Fibroblast of lung (primary cell): ENCODE results near the gene IRX1. TPM values are rescaled to one million over a fixed set of nuclear protein-coding genes. Genes with fewer than 3 reads are reported as not detected.

ENCODE experiments used
- DNase-seq, 2 donors: peaks; one replicate each; pipeline versions ENCODE4 v3.0.0 to v3.0.0-alpha.2; 2010; ENCODE audit warnings: low read depth in 2 of 2
- H2AFZ ChIP-seq: 2 replicates; pipeline ENCODE4 v1.5.1; 2012; ENCODE audit warnings: low read length, control low read depth, inconsistent platforms
- H3K27ac ChIP-seq: 2 replicates; pipeline ENCODE4 v1.5.1; 2011; ENCODE audit warnings: low read length, control low read depth; ENCODE audit not compliant: insufficient read depth
- H3K27me3 ChIP-seq: 2 replicates; pipeline ENCODE4 v1.5.1; 2011; ENCODE audit warnings: mild to moderate bottlenecking, low read length; ENCODE audit not compliant: control insufficient read depth, insufficient read depth
- H3K36me3 ChIP-seq: 2 replicates; pipeline ENCODE4 v1.5.1; 2011; ENCODE audit warnings: low read length; ENCODE audit not compliant: control insufficient read depth, insufficient read depth
- H3K4me1 ChIP-seq: 2 replicates; pipeline ENCODE4 v1.5.1; 2011; ENCODE audit warnings: low read length; ENCODE audit not compliant: control insufficient read depth, insufficient read depth; ENCODE audit errors: extremely low read depth
- H3K4me2 ChIP-seq: 2 replicates; pipeline ENCODE4 v1.5.1; 2011; ENCODE audit warnings: low read length, control low read depth; ENCODE audit not compliant: insufficient read depth; ENCODE audit errors: extremely low read depth
- H3K4me3 ChIP-seq, 4 experiments: fragments of 200-600 bp in 1 of 4; sonication (generic) in 1 of 4; replicated peaks in 1 of 4; 2 replicates each; pipeline ENCODE4 v1.5.1; 2011 to 2016; ENCODE audit warnings: low read length in 4 of 4, low read depth in 3 of 4, mild to moderate bottlenecking in 3 of 4, control low read depth in 2 of 4, inconsistent platforms in 1 of 4, mixed read lengths in 1 of 4; ENCODE audit not compliant: insufficient read depth in 1 of 4; ENCODE audit errors: control extremely low read depth in 1 of 4
- H3K79me2 ChIP-seq: 2 replicates; pipeline ENCODE4 v1.5.1; 2012; ENCODE audit warnings: mild to moderate bottlenecking, low read length, inconsistent platforms; ENCODE audit not compliant: control insufficient read depth, insufficient read depth
- H3K9ac ChIP-seq: 2 replicates; pipeline ENCODE4 v1.5.1; 2011; ENCODE audit warnings: mild to moderate bottlenecking, low read length, control low read depth; ENCODE audit not compliant: insufficient read depth
- H3K9me3 ChIP-seq: 2 replicates; pipeline ENCODE4 v1.5.1; 2012; ENCODE audit warnings: low read depth, low read length; ENCODE audit not compliant: control insufficient read depth, insufficient read depth
- H4K20me1 ChIP-seq: 2 replicates; pipeline ENCODE4 v1.5.1; 2011; ENCODE audit warnings: low read length; ENCODE audit not compliant: control insufficient read depth, insufficient read depth; ENCODE audit errors: extremely low read depth
- CTCF ChIP-seq, 2 donors: IDR thresholded peaks in 1 of 2; conservative IDR thresholded peaks in 1 of 2; 1 replicate in 1 of 2; 2 replicates in 1 of 2; pipeline ENCODE4 v1.5.1; 2011 to 2012; ENCODE audit warnings: low read length in 2 of 2, control low read depth in 1 of 2, inconsistent platforms in 1 of 2, low read depth in 1 of 2, mild to moderate bottlenecking in 1 of 2
- EZH2 ChIP-seq: IDR thresholded peaks from 2 replicates; pipeline ENCODE4 v1.5.1; 2012; ENCODE audit warnings: low read length, control low read depth, mild to moderate bottlenecking; ENCODE audit errors: missing control alignments
- polyA minus RNA-seq: library from RNA; depleted of rRNA, polyadenylated mRNA; stranded (reverse); fragments of >200 nt; gene quantifications from 2 replicates; pipeline ENCODE4 v1.2.3, GENCODE V29; 2011; ENCODE audit warnings: low replicate concordance
- polyA plus RNA-seq, 2 donors: library from polyadenylated mRNA; depleted of rRNA in 1 of 2; stranded (reverse) in 1 of 2; unstranded in 1 of 2; fragments of >200 nt; gene quantifications; 2 replicates each; pipeline ENCODE4 v1.2.1, GENCODE V29; 2011 to 2012; ENCODE audit warnings: missing spikeins in 1 of 2
- total RNA-seq: library from RNA; depleted of rRNA; stranded (reverse); fragments of >200 nt; gene quantifications from 2 replicates; pipeline ENCODE4 v1.2.1, GENCODE V29; 2014

The IRX1 gene
- total RNA-seq (not detected in 2 replicates), polyA plus RNA-seq (not detected in 2 replicates), polyA minus RNA-seq (not detected in 2 replicates)
- not detected in 2 replicates for polyA plus RNA-seq (2012)

DNA sequence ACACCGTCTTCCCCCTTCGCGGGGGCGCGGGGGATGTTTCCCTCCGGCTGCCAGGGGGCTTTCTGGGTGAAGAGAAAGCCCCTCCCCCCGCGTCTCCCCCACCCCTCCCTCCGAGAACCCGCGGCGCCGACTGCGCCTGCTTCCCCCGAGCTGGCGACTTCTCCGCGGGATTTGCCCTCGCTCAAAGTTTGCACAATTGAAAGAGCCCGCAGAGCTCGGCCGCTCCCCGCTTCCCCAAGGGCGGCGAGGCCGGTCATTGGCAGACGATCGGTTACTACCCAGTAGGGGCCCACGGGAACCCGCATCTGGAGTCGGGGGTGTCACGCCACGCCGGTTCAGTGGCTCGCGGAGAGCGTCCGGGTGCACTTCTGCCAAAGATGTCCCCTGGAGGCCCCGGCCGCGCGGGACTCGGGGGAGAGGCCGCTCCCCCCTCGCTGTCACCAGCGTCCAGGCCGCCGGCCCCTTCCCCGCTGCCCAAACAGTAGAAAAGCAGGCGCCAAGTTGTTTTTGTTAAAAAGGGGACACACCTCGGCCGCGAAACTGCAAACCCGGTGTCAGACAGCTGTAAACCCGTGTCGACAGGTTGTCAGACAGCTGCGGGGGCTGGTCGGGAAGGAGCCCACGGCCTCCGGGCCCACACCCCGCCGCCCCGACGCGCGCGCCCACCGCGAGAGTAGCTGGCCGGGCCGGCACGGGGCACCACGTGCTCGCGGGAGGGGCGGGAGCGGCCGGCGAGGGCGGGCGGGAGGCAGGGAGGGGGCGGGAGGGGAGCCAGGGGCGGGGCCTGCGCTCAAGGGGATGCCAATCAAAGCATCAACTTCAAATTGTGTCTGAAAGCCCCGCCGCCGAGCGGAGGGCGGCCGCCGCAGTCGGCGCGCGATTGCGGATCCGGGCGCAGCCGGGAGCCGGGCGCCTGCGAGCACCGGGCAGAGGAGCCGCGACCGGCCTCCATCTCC is at the start of gene IRX1:
Gene IRX1 (plus strand): TSS at position 827 of the 956 bp plus-strand sequence. CDS start 274 bp downstream, outside the sequence.
- no peaks in the 10 kb centered on the region for H3K36me3 ChIP-seq
- no peaks in the 10 kb centered on the region for H3K79me2 ChIP-seq
- no peaks in the 10 kb centered on the region for H3K4me1 ChIP-seq
- H3K27ac ChIP-seq: no peak within 1 kb of the TSS
- peaks cover 13% of the 10 kb centered on the region for H3K27me3 ChIP-seq
- peak in 1 of 2 donors; percentile 74 for DNase-seq
- no peaks in the 10 kb centered on the region for H4K20me1 ChIP-seq
- TF ChIP-seq EZH2 (peak; percentile 44), CTCF (conservative IDR thresholded peaks at IDR 0.05 in 1 of 2, IDR thresholded peaks at IDR 0.05 in 1 of 2; ENCODE audit: low read depth in 1 of 2, low read length in 2 of 2) (no peak)
- H3K9me3 ChIP-seq: no peaks in the 10 kb centered on the region
- H3K9ac ChIP-seq: no peak within 1 kb of the TSS
- no peak within 1 kb of the TSS for H3K4me3 ChIP-seq
- no peak within 1 kb of the TSS for H2AFZ ChIP-seq
- no peak within 1 kb of the TSS for H3K4me2 ChIP-seq

- Histone ChIP-seq H3K4me3 (no peak overlapping the region), H2AFZ (no peak overlapping the region), H4K20me1 (no peaks in the 10 kb centered on the region), H3K79me2 (no peaks in the 10 kb centered on the region), H3K9ac (no peak overlapping the region), H3K36me3 (no peaks in the 10 kb centered on the region), H3K9me3 (no peaks in the 10 kb centered on the region), H3K27me3 (no peaks in the 10 kb centered on the region), H3K4me1 (no peaks in the 10 kb centered on the region), H3K4me2 (no peak overlapping the region), H3K27ac (no peak overlapping the region)
- TF ChIP-seq CTCF (conservative IDR thresholded peaks at IDR 0.05 in 1 of 2, IDR thresholded peaks at IDR 0.05 in 1 of 2; ENCODE audit: low read depth in 1 of 2, low read length in 2 of 2) (no peak), EZH2 (no peak)
- no peak for DNase-seq
Observed at GRCh38 chr5:3546028-3546427, 49.6 kb upstream of the IRX1 start.

- H3K4me3 ChIP-seq: no peak overlapping the region
Observed at GRCh38 chr5:3564116-3564515, 31.5 kb upstream of the IRX1 start.

More at GRCh38 chr5:3564116-3564515, 31.5 kb upstream of the IRX1 start:
- Histone ChIP-seq H3K36me3 (no peaks in the 10 kb centered on the region), H4K20me1 (no peaks in the 10 kb centered on the region), H2AFZ (no peak overlapping the region), H3K27me3 (no peaks in the 10 kb centered on the region), H3K27ac (no peak overlapping the region), H3K4me1 (no peaks in the 10 kb centered on the region), H3K9me3 (no peaks in the 10 kb centered on the region), H3K9ac (no peak overlapping the region), H3K4me2 (no peak overlapping the region), H3K79me2 (no peaks in the 10 kb centered on the region)
- DNase-seq: no peak
- TF ChIP-seq EZH2 (no peak), CTCF (conservative IDR thresholded peaks at IDR 0.05 in 1 of 2, IDR thresholded peaks at IDR 0.05 in 1 of 2; ENCODE audit: low read depth in 1 of 2, low read length in 2 of 2) (no peak)
